ENCODE measurements around the gene NUFIP1. TPM values are rescaled to one million over a fixed set of nuclear protein-coding genes. Genes with fewer than 3 reads are reported as not detected.

The NUFIP1 gene
- total RNA-seq, 4 donors from 2014 or later, result 2.5 to 4.7 (median 3.0) TPM

DNA sequence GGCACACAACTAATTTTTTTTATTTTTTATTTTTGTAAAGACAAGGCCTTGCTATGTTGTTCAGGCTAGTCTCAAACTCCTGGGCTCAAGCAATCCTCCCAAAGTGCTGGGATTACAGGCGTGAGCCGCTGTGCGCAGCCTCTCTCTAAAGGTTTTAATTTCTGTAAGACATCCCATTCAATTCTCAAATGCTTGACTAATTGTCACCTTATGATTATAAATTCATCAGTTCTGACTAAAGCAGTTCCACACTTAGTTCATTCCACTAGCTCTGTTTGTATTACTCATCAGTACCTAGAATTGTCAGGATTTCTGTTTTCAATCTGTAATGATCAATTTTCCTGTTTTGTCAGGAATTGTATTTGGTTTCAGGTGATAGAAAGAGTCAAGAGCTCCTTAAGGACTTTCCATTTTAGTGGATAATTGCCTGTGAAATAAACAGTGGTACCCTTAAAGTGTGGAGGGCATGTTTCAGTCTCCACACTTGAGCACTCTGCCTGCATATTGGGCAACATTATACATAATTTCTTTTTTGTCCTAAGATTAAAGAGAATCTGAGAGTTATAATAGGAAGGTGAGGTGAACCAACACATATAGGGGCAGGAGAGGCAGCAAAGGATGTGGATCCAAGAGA, 27.6 kb upstream of the NUFIP1 start:
- no peak for ATAC-seq
- WGBS, 2 donors (ENCODE audit: low coverage in 1 of 2), result 93 to 100% methylated on average over 3 of the region's 3 CpGs
- Histone ChIP-seq H3K4me1 (no peaks in the 10 kb centered on the region), H3K4me3 (no peak overlapping the region), H3K9me3 (no peaks in the 10 kb centered on the region), H3K27ac (no peak overlapping the region), H3K27me3 (no peaks in the 10 kb centered on the region), H3K36me3 (peaks cover 6 to 82% of the 10 kb centered on the region in 2 donors)
- TF ChIP-seq, protein P1, sequence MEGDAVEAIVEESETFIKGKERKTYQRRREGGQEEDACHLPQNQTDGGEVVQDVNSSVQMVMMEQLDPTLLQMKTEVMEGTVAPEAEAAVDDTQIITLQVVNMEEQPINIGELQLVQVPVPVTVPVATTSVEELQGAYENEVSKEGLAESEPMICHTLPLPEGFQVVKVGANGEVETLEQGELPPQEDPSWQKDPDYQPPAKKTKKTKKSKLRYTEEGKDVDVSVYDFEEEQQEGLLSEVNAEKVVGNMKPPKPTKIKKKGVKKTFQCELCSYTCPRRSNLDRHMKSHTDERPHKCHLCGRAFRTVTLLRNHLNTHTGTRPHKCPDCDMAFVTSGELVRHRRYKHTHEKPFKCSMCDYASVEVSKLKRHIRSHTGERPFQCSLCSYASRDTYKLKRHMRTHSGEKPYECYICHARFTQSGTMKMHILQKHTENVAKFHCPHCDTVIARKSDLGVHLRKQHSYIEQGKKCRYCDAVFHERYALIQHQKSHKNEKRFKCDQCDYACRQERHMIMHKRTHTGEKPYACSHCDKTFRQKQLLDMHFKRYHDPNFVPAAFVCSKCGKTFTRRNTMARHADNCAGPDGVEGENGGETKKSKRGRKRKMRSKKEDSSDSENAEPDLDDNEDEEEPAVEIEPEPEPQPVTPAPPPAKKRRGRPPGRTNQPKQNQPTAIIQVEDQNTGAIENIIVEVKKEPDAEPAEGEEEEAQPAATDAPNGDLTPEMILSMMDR (IDR thresholded peaks at IDR 0.05), result no peak
- TF ChIP-seq POLR2AphosphoS5 (IDR thresholded peaks at IDR 0.05), result no peak
- no peak for TF ChIP-seq EP300 (IDR thresholded peaks at IDR 0.05)
- TF ChIP-seq POLR2A (IDR thresholded peaks at IDR 0.05), result no peak

GRCh38 chr13:45015300-45015699, 26.0 kb upstream of the NUFIP1 start:
- Histone ChIP-seq H3K4me1 (no peaks in the 10 kb centered on the region), H3K27me3 (no peaks in the 10 kb centered on the region), H3K27ac (no peak overlapping the region), H3K4me3 (no peak overlapping the region), H3K9me3 (no peaks in the 10 kb centered on the region), H3K36me3 (peaks cover 6 to 82% of the 10 kb centered on the region in 2 donors)
- 90 to 93% methylated on average over 2 of the region's 2 CpGs for WGBS, 2 donors (ENCODE audit: low coverage in 1 of 2)
- no peak for ATAC-seq
- TF ChIP-seq POLR2AphosphoS5 (IDR thresholded peaks at IDR 0.05), result no peak

- WGBS, 2 donors (ENCODE audit: low coverage in 1 of 2), result 91 to 96% methylated on average over 3 to 5 of the region's 6 CpGs
- TF ChIP-seq, protein P1 (IDR thresholded peaks at IDR 0.05), result no peak
- TF ChIP-seq EP300 (IDR thresholded peaks at IDR 0.05) (no peak), POLR2AphosphoS5 (IDR thresholded peaks at IDR 0.05) (no peak), POLR2A (IDR thresholded peaks at IDR 0.05) (no peak)
- Histone ChIP-seq H3K4me1 (no peaks in the 10 kb centered on the region), H3K9me3 (no peaks in the 10 kb centered on the region), H3K36me3 (peaks cover 6 to 94% of the 10 kb centered on the region in 2 donors), H3K4me3 (no peak overlapping the region), H3K27me3 (no peaks in the 10 kb centered on the region), H3K27ac (no peak overlapping the region)
- no peak for ATAC-seq
Observed at GRCh38 chr13:45011198-45011597, 21.9 kb upstream of the NUFIP1 start.

GRCh38 chr13:45007823-45008222, 18.6 kb upstream of the NUFIP1 start:
- 91 to 100% methylated on average over 1 of the region's 1 CpG for WGBS, 2 donors (ENCODE audit: low coverage in 1 of 2)
- Histone ChIP-seq H3K9me3 (no peaks in the 10 kb centered on the region), H3K27me3 (no peaks in the 10 kb centered on the region), H3K36me3 (peaks cover 0 to 96% of the 10 kb centered on the region in 2 donors), H3K4me1 (no peaks in the 10 kb centered on the region), H3K4me3 (no peak overlapping the region), H3K27ac (no peak overlapping the region)
- ATAC-seq, result no peak
- TF ChIP-seq POLR2AphosphoS5 (IDR thresholded peaks at IDR 0.05) (no peak), EP300 (IDR thresholded peaks at IDR 0.05) (no peak), POLR2A (IDR thresholded peaks at IDR 0.05) (no peak)
- TF ChIP-seq, protein P1 (IDR thresholded peaks at IDR 0.05), result no peak

DNA sequence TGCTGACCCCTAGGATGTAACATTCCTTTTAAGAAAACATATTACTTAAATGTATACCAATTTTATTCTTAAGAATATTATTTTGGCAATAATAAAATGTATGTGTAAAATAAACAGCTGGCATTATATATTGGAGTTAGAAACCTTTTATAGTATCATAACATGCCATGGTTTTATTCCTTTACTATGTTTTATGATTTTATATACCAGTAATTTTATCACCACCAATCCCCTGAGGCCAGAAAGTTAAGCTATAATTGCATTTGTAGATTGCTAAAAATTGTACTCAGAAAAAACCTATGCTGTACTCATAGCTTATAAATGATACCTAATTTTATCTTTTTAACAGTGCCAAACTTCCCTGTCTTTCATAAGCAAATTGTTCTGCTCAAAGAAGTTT, 18.0 kb upstream of the NUFIP1 start:
- TF ChIP-seq, protein P1 (IDR thresholded peaks at IDR 0.05), result no peak
- TF ChIP-seq EP300 (IDR thresholded peaks at IDR 0.05), result no peak
- no peak for TF ChIP-seq POLR2A (IDR thresholded peaks at IDR 0.05)
- TF ChIP-seq POLR2AphosphoS5 (IDR thresholded peaks at IDR 0.05), result no peak
- no peaks in the 10 kb centered on the region for H3K27me3 ChIP-seq
- ATAC-seq, result no peak
- no peak overlapping the region for H3K4me3 ChIP-seq
- no peaks in the 10 kb centered on the region for H3K9me3 ChIP-seq
- no peak overlapping the region for H3K27ac ChIP-seq
- H3K4me1 ChIP-seq, result no peaks in the 10 kb centered on the region
- H3K36me3 ChIP-seq, result peaks cover 0 to 96% of the 10 kb centered on the region in 2 donors
